Activated CD4-positive, CD25-positive, alpha-beta regulatory T cell treated with anti-CD3 and anti-CD28 coated beads, Interleukin-2, amount 50 U/mL, for 24 hours (primary cell): ENCODE results near the gene SEL1L3.
"Not testable (repeated sequence)": the region's sequence is repeated elsewhere in the genome, so short reads cannot be mapped to it uniquely, and the experiment has no call there.

Source experiments
- ATAC-seq, 2 donors: fragments of 150-1000 bp; cut with Tn5 transposase; one replicate each; pipeline ENCODE4 v1.10.0; 2021; ENCODE audit warnings: mild to moderate bottlenecking in 1 of 2, moderate library complexity in 1 of 2

SEL1L3 gene

GRCh38 chr4:25862411-25863346 lies at the start of gene SEL1L3:
Gene SEL1L3 (minus strand): TSS chr4:25862988. CDS start chr4:25862836, 152 bp downstream.
- ATAC-seq: peak; percentile 34 to 49

- no peak for ATAC-seq
Measured at GRCh38 chr4:25911356-25911755, 48.6 kb upstream of the SEL1L3 start.

- no peak for ATAC-seq
Measured at GRCh38 chr4:25908491-25908901, 45.7 kb upstream of the SEL1L3 start.

GRCh38 chr4:25906113-25906512 lies 43.3 kb upstream of the SEL1L3 start:
- not testable (repeated sequence) for ATAC-seq

- no peak for ATAC-seq
Measured at GRCh38 chr4:25905371-25905770, 42.6 kb upstream of the SEL1L3 start.

- no peak for ATAC-seq
Measured at GRCh38 chr4:25904748-25905082, 41.9 kb upstream of the SEL1L3 start.

GRCh38 chr4:25903900-25904747 lies 41.3 kb upstream of the SEL1L3 start:
- no peak for ATAC-seq

GRCh38 chr4:25901030-25901430 lies 38.2 kb upstream of the SEL1L3 start:
- ATAC-seq: no peak

- ATAC-seq: peak; percentile 53 to 65
Measured at GRCh38 chr4:25900310-25900709, 37.5 kb upstream of the SEL1L3 start.

- ATAC-seq: no peak
Measured at GRCh38 chr4:25896776-25897539, 34.2 kb upstream of the SEL1L3 start.

- ATAC-seq: no peak
Measured at GRCh38 chr4:25892796-25893195, 30.0 kb upstream of the SEL1L3 start.

- ATAC-seq: no peak
Measured at GRCh38 chr4:25890571-25891485, 28.0 kb upstream of the SEL1L3 start.

- no peak for ATAC-seq
Measured at GRCh38 chr4:25889589-25890503, 27.1 kb upstream of the SEL1L3 start.

GRCh38 chr4:25888781-25889180 lies 26.0 kb upstream of the SEL1L3 start:
- no peak for ATAC-seq

- ATAC-seq: no peak
Measured at GRCh38 chr4:25884031-25884782, 21.4 kb upstream of the SEL1L3 start.

- ATAC-seq: no peak
Measured at GRCh38 chr4:25883565-25883964, 20.8 kb upstream of the SEL1L3 start.

GRCh38 chr4:25882226-25882625 lies 19.4 kb upstream of the SEL1L3 start:
- no peak for ATAC-seq

GRCh38 chr4:25881193-25881592 lies 18.4 kb upstream of the SEL1L3 start:
- ATAC-seq: no peak

GRCh38 chr4:25879991-25880651 lies 17.3 kb upstream of the SEL1L3 start:
- ATAC-seq: no peak
